ENCODE measurements around the gene ZNF528.
A peak's percentile ranks its signal among the peaks of the same experiment; 100 is the strongest.

Gene ZNF528

GRCh38 chr19:52397310-52398080, at the start of gene ZNF528:
TSS of gene ZNF528 (plus strand) at chr19:52397849. CDS start at chr19:52402014, 4,165 bp downstream.
- DNase-seq (ENCODE audit: low read depth), result peak; percentile 91
- H3K4me3 ChIP-seq (ENCODE audit: low read depth, low read length), result peak within 1 kb of the TSS; percentile 81
- no peak for TF ChIP-seq POLR2A (IDR thresholded peaks at IDR 0.05; ENCODE audit: extremely low read depth, insufficient read length)
- TF ChIP-seq MAX (IDR thresholded peaks at IDR 0.05; ENCODE audit: low read depth, low read length), result no peak

- no peak for TF ChIP-seq MYC (IDR thresholded peaks at IDR 0.05; ENCODE audit: low read depth, low read length)
- peak; percentile 48 for TF ChIP-seq CTCF (IDR thresholded peaks at IDR 0.05; ENCODE audit: low read depth, low read length)
- no peak overlapping the region for H3K4me3 ChIP-seq (ENCODE audit: low read depth, low read length)
- DNase-seq (ENCODE audit: low read depth), result peak; percentile 55
These were observed 46.1 kb upstream of the ZNF528 start for GRCh38 chr19:52351512-52351911.

- TF ChIP-seq POLR2A (IDR thresholded peaks at IDR 0.05; ENCODE audit: extremely low read depth, insufficient read length) (no peak), MYC (IDR thresholded peaks at IDR 0.05; ENCODE audit: low read depth, low read length) (no peak), CTCF (IDR thresholded peaks at IDR 0.05; ENCODE audit: low read depth, low read length) (no peak)
- no peak for DNase-seq (ENCODE audit: low read depth)
- no peak overlapping the region for H3K4me3 ChIP-seq (ENCODE audit: low read depth, low read length)
These were observed 31.2 kb upstream of the ZNF528 start for GRCh38 chr19:52366414-52366824.

- H3K4me3 ChIP-seq (ENCODE audit: low read depth, low read length), result no peak within 1 kb of the TSS
- DNase-seq (ENCODE audit: low read depth), result no peak
- TF ChIP-seq MAX (IDR thresholded peaks at IDR 0.05; ENCODE audit: low read depth, low read length) (no peak), MYC (IDR thresholded peaks at IDR 0.05; ENCODE audit: low read depth, low read length) (no peak), CTCF (IDR thresholded peaks at IDR 0.05; ENCODE audit: low read depth, low read length) (no peak), POLR2A (IDR thresholded peaks at IDR 0.05; ENCODE audit: extremely low read depth, insufficient read length) (no peak)
These were observed 27.9 kb upstream of the ZNF528 start, which contains the start of gene ZNF880 for GRCh38 chr19:52369559-52370340. TSS of gene ZNF880 (plus strand) at chr19:52369923. CDS start at chr19:52369966, 43 bp downstream.

GRCh38 chr19:52370341-52370710, 27.3 kb upstream of the ZNF528 start:
- H3K4me3 ChIP-seq (ENCODE audit: low read depth, low read length), result no peak overlapping the region
- no peak for DNase-seq (ENCODE audit: low read depth)
- TF ChIP-seq CTCF (IDR thresholded peaks at IDR 0.05; ENCODE audit: low read depth, low read length) (no peak), MAX (IDR thresholded peaks at IDR 0.05; ENCODE audit: low read depth, low read length) (no peak), MYC (IDR thresholded peaks at IDR 0.05; ENCODE audit: low read depth, low read length) (no peak), POLR2A (IDR thresholded peaks at IDR 0.05; ENCODE audit: extremely low read depth, insufficient read length) (no peak)

- no peak overlapping the region for H3K4me3 ChIP-seq (ENCODE audit: low read depth, low read length)
- DNase-seq (ENCODE audit: low read depth), result peak; percentile 14
These were observed 6.5 kb upstream of the ZNF528 start for GRCh38 chr19:52391135-52391534.

More at GRCh38 chr19:52391135-52391534, 6.5 kb upstream of the ZNF528 start:
- TF ChIP-seq CTCF (IDR thresholded peaks at IDR 0.05; ENCODE audit: low read depth, low read length), result peak; percentile 19
- no peak for TF ChIP-seq POLR2A (IDR thresholded peaks at IDR 0.05; ENCODE audit: extremely low read depth, insufficient read length)
